Mesothelial cell of epicardium (in vitro differentiated cells): ENCODE measurements around the gene LMNB1. TPM values are rescaled to one million over a fixed set of nuclear protein-coding genes. Genes with fewer than 3 reads are reported as not detected.

Experiments used
- DNase-seq, 2 experiments: peaks; one replicate each; pipeline ENCODE4 v3.0.0; 2021; ENCODE audit warnings: low spot score in 2 of 2; ENCODE audit not compliant: unreplicated experiment in 2 of 2
- H3K27ac Mint-ChIP-seq: 2 replicates; pipeline ENCODE4 v1.8.0; 2021; ENCODE audit warnings: mixed read lengths
- H3K27me3 Mint-ChIP-seq: 2 replicates; pipeline ENCODE4 v1.8.0; 2021; ENCODE audit warnings: low read depth, mixed read lengths
- H3K36me3 Mint-ChIP-seq: 2 replicates; pipeline ENCODE4 v1.8.0; 2021; ENCODE audit warnings: mixed read lengths
- H3K4me1 Mint-ChIP-seq: 2 replicates; pipeline ENCODE4 v1.8.0; 2021; ENCODE audit warnings: mixed read lengths
- H3K4me3 Mint-ChIP-seq: 2 replicates; pipeline ENCODE4 v1.8.0; 2021; ENCODE audit warnings: mild to moderate bottlenecking, moderate library complexity, mixed read lengths
- H3K9me3 Mint-ChIP-seq: 2 replicates; pipeline ENCODE4 v1.8.0; 2021; ENCODE audit warnings: mixed read lengths
- CTCF ChIP-seq: fragments of 200-600 bp; sonication (generic); IDR thresholded peaks from one replicate; pipeline ENCODE4 v1.5.0; 2021; ENCODE audit warnings: antibody characterized with exemption; ENCODE audit not compliant: unreplicated experiment
- total RNA-seq: library from RNA; stranded (reverse); gene quantifications from 3 replicates; pipeline ENCODE4 v1.2.1, GENCODE V29; 2021

The LMNB1 gene
- total RNA-seq, 1 donor from 2014 or later: 84.4 TPM

GRCh38 chr5:126805063-126805462, 28.1 kb downstream of the LMNB1 start:
- H3K27ac Mint-ChIP-seq: no peak overlapping the region
- no peak for DNase-seq
- H3K4me1 Mint-ChIP-seq: peaks cover 2% of the 10 kb centered on the region
- H3K9me3 Mint-ChIP-seq: no peaks in the 10 kb centered on the region
- no peak for TF ChIP-seq CTCF
- H3K27me3 Mint-ChIP-seq: no peaks in the 10 kb centered on the region
- H3K36me3 Mint-ChIP-seq: peaks cover 5% of the 10 kb centered on the region
- H3K4me3 Mint-ChIP-seq: no peak overlapping the region

- peak; percentile 76 for TF ChIP-seq CTCF
- no peak for DNase-seq
- no peaks in the 10 kb centered on the region for H3K27me3 Mint-ChIP-seq
- peaks cover 10% of the 10 kb centered on the region for H3K4me1 Mint-ChIP-seq
- H3K27ac Mint-ChIP-seq: no peak overlapping the region
- peaks cover 19% of the 10 kb centered on the region for H3K36me3 Mint-ChIP-seq
- H3K4me3 Mint-ChIP-seq: no peak overlapping the region
- no peaks in the 10 kb centered on the region for H3K9me3 Mint-ChIP-seq
These were observed 31.6 kb downstream of the LMNB1 start for GRCh38 chr5:126808521-126808988.

DNA sequence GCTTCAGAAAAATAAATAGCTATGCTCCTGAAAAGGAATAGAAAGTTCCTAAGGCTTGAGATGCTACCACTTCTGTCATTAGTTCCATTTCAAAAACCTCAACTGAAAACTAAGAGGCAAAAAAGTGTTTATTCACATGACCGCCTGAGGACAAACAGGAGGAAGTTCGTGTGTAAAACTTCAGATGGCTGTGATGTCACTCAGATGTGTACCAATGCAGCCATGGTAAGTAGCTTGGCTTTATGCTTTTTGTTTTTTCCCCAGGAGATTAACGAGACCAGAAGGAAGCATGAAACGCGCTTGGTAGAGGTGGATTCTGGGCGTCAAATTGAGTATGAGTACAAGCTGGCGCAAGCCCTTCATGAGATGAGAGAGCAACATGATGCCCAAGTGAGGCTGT, 33.0 kb downstream of the LMNB1 start:
- no peak overlapping the region for H3K4me3 Mint-ChIP-seq
- DNase-seq: no peak
- H3K4me1 Mint-ChIP-seq: peaks cover 10% of the 10 kb centered on the region
- no peak overlapping the region for H3K27ac Mint-ChIP-seq
- no peak for TF ChIP-seq CTCF
- no peaks in the 10 kb centered on the region for H3K27me3 Mint-ChIP-seq
- peaks cover 24% of the 10 kb centered on the region for H3K36me3 Mint-ChIP-seq
- H3K9me3 Mint-ChIP-seq: no peaks in the 10 kb centered on the region

DNA sequence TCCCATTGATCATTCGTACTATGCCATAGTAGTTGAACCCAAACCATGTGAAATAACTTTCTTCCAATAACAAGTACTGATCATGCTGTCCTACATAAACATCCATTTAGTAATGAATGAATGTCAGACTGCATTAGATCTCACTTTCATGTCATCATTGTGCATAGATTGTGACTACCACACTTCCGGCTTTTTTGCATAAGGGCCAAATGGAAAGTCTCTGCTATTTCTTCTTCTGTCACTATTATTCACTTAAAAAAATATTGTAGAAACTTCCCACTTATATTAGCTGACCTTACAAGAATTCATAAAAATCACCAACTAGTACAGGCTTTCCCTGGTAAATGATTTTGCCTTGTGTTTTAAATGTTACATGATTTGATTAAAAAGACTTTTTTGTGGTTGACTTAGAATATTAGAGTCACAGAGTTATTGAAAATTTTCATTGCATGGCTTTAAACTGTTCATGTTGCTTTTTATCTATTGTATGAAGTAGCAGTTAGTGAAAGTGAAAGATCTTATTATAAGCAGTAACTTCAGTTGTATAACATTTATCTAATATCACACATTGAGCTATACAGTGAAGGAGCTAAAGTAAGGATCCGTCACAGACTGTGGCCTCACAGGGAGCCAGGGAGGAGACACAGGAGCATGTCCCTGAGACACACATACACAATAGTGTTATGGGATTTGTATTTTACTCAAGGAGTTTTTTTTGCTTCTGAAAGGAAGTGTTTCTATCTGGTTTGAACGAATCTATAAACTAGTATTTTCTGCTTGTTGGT, 33.9 kb downstream of the LMNB1 start:
- DNase-seq: no peak
- Mint-ChIP-seq H3K4me3 (no peak overlapping the region), H3K4me1 (peaks cover 10% of the 10 kb centered on the region), H3K36me3 (peaks cover 24% of the 10 kb centered on the region), H3K27me3 (no peaks in the 10 kb centered on the region), H3K27ac (peak overlapping the region; percentile 37), H3K9me3 (no peaks in the 10 kb centered on the region)
- no peak for TF ChIP-seq CTCF

DNA sequence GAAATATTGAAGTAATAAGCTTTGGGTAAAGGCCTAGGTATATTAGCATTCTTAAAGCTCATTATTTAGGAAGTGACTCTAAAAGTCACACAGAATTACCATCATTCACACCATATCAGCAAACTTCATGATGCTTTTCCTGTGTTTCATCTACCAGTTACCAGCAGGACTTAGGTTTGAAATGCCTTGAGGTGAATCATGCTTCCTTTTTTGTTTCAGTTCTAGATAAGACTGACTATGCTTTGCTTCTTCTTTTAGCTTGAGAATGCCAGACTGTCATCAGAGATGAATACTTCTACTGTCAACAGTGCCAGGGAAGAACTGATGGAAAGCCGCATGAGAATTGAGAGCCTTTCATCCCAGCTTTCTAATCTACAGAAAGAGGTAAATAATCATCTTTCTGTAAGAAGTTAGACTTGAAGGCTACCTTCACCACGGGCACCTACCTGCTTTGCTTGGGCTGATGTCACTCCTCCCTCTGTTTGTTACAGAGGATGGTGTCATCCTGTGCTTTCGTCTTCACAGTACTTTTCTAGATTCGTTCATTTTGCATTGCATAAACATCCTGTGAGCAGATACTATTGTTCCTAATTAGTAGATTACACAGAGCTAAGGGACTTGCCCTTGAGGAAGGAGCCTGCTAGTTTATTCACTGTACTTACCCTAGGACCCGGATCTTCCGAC, 34.7 kb downstream of the LMNB1 start:
- no peak for DNase-seq
- Mint-ChIP-seq H3K4me1 (peaks cover 10% of the 10 kb centered on the region), H3K27me3 (no peaks in the 10 kb centered on the region), H3K4me3 (no peak overlapping the region), H3K27ac (peak overlapping the region; percentile 2), H3K9me3 (no peaks in the 10 kb centered on the region), H3K36me3 (peaks cover 23% of the 10 kb centered on the region)
- TF ChIP-seq CTCF: no peak
